Endothelial cell (in vitro differentiated cells): Measurements from ENCODE around the gene ARHGAP6. TPM values are rescaled to one million over a fixed set of nuclear protein-coding genes. Genes with fewer than 3 reads are reported as not detected.
A peak's percentile ranks its signal among the peaks of the same experiment; 100 is the strongest.

Source experiments
- DNase-seq: peaks from one replicate; pipeline ENCODE4 v3.0.0; 2021; ENCODE audit warnings: low spot score
- H3K27ac Mint-ChIP-seq: one replicate; pipeline ENCODE4 v1.8.0; 2021; ENCODE audit warnings: mixed read lengths, inconsistent platforms; ENCODE audit not compliant: unreplicated experiment
- H3K27me3 Mint-ChIP-seq: one replicate; pipeline ENCODE4 v1.8.0; 2021; ENCODE audit warnings: mild to moderate bottlenecking, moderate library complexity, mixed read lengths, inconsistent platforms; ENCODE audit not compliant: unreplicated experiment
- H3K36me3 Mint-ChIP-seq: one replicate; pipeline ENCODE4 v1.8.0; 2021; ENCODE audit warnings: mild to moderate bottlenecking, low read depth, mixed read lengths, inconsistent platforms; ENCODE audit not compliant: unreplicated experiment
- H3K4me1 Mint-ChIP-seq: one replicate; pipeline ENCODE4 v1.8.0; 2021; ENCODE audit warnings: mild to moderate bottlenecking, mixed read lengths, inconsistent platforms; ENCODE audit not compliant: unreplicated experiment
- H3K4me3 Mint-ChIP-seq: one replicate; pipeline ENCODE4 v1.8.0; 2021; ENCODE audit warnings: mild to moderate bottlenecking, mixed read lengths, inconsistent platforms; ENCODE audit not compliant: unreplicated experiment
- H3K9me3 Mint-ChIP-seq: one replicate; pipeline ENCODE4 v1.8.0; 2021; ENCODE audit warnings: mixed read lengths, inconsistent platforms; ENCODE audit not compliant: unreplicated experiment
- CTCF ChIP-seq: fragments of 200-600 bp; sonication (generic); IDR thresholded peaks from one replicate; pipeline ENCODE4 v1.5.0; 2021; ENCODE audit warnings: antibody characterized with exemption; ENCODE audit not compliant: unreplicated experiment
- total RNA-seq: library from RNA; stranded (reverse); fragmentation: NEBNext Ultra II Directional; extraction: Animal tissue kit (Norgen Biotek cat#: 25700); gene quantifications from one replicate; pipeline ENCODE4 v1.2.1, GENCODE V29; 2021; ENCODE audit not compliant: unreplicated experiment

ARHGAP6 gene
- total RNA-seq, 1 donor from 2014 or later, result 4.1 TPM

- Mint-ChIP-seq H3K4me1 (peaks cover 10% of the 10 kb centered on the region), H3K4me3 (no peak overlapping the region), H3K36me3 (no peaks in the 10 kb centered on the region), H3K27me3 (no peaks in the 10 kb centered on the region), H3K9me3 (no peaks in the 10 kb centered on the region), H3K27ac (peak overlapping the region; percentile 52)
- no peak for DNase-seq
- no peak for TF ChIP-seq CTCF
Measured at GRCh38 chrX:11375614-11376119, 290.1 kb downstream of the ARHGAP6 start.

DNA sequence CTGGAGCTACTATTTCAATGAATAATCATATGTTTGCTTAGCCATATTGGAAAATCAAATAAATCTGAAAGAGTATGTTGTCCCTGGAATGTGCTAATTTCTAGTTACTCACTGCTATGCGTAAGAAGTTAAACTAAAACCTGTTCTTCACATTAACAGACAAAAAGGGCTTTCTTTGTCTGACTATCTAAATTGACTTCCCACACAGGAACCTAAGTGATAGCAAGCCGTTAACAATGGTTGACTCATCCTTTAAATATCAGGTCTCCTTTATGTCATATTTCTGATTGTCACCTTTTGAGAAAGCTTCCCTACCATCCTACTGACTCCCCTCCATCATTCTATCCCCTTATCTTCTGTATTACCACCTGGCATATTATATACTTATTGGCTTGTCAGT lies 291.1 kb downstream of the ARHGAP6 start:
- no peaks in the 10 kb centered on the region for H3K36me3 Mint-ChIP-seq
- H3K4me3 Mint-ChIP-seq, result no peak overlapping the region
- H3K9me3 Mint-ChIP-seq, result no peaks in the 10 kb centered on the region
- H3K4me1 Mint-ChIP-seq, result peaks cover 10% of the 10 kb centered on the region
- DNase-seq, result no peak
- TF ChIP-seq CTCF, result no peak
- H3K27me3 Mint-ChIP-seq, result no peaks in the 10 kb centered on the region
- H3K27ac Mint-ChIP-seq, result no peak overlapping the region

- no peak overlapping the region for H3K4me3 Mint-ChIP-seq
Measured at GRCh38 chrX:11371106-11371505, 294.6 kb downstream of the ARHGAP6 start.

GRCh38 chrX:11367609-11368430 lies 297.9 kb downstream of the ARHGAP6 start:
- Mint-ChIP-seq H3K4me3 (no peak overlapping the region), H3K4me1 (peaks cover 14% of the 10 kb centered on the region), H3K27me3 (no peaks in the 10 kb centered on the region), H3K27ac (peak overlapping the region; percentile 36), H3K9me3 (no peaks in the 10 kb centered on the region), H3K36me3 (no peaks in the 10 kb centered on the region)
- TF ChIP-seq CTCF, result no peak
- peak; percentile 3 for DNase-seq

More at GRCh38 chrX:11371106-11371505, 294.6 kb downstream of the ARHGAP6 start:
- TF ChIP-seq CTCF, result no peak
- no peaks in the 10 kb centered on the region for H3K36me3 Mint-ChIP-seq
- H3K27me3 Mint-ChIP-seq, result no peaks in the 10 kb centered on the region
- peaks cover 24% of the 10 kb centered on the region for H3K4me1 Mint-ChIP-seq
- no peak for DNase-seq
- no peaks in the 10 kb centered on the region for H3K9me3 Mint-ChIP-seq
- no peak overlapping the region for H3K27ac Mint-ChIP-seq

- H3K27ac Mint-ChIP-seq, result peak overlapping the region; percentile 78
- no peaks in the 10 kb centered on the region for H3K9me3 Mint-ChIP-seq
- H3K4me1 Mint-ChIP-seq, result peaks cover 14% of the 10 kb centered on the region
- no peak for TF ChIP-seq CTCF
- H3K27me3 Mint-ChIP-seq, result no peaks in the 10 kb centered on the region
- no peak for DNase-seq
- no peak overlapping the region for H3K4me3 Mint-ChIP-seq
- H3K36me3 Mint-ChIP-seq, result no peaks in the 10 kb centered on the region
Measured at GRCh38 chrX:11366998-11367595, 298.6 kb downstream of the ARHGAP6 start.
